ENCODE measurements around the gene TMEM139.

TMEM139 gene

GRCh38 chr7:143257501-143257900 is 27.3 kb upstream of the TMEM139 start:
- TF ChIP-seq CTCF (IDR thresholded peaks at IDR 0.05; ENCODE audit: borderline replicate concordance, extremely low read depth, low read length, poor library complexity, severe bottlenecking) (no peak), EZH2 (IDR thresholded peaks at IDR 0.05; ENCODE audit: borderline replicate concordance, low read depth, low read length, severe bottlenecking) (no peak)
- Histone ChIP-seq H3K9ac (ENCODE audit: low read depth, low read length) (no peak overlapping the region), H3K4me1 (ENCODE audit: insufficient read depth, low read length) (peaks cover 15% of the 10 kb centered on the region), H3K79me2 (ENCODE audit: insufficient read depth, low read length) (no peaks in the 10 kb centered on the region), H3K36me3 (ENCODE audit: insufficient read depth, low read length) (no peaks in the 10 kb centered on the region), H3K9me3 (ENCODE audit: insufficient read depth, low read length, severe bottlenecking) (no peaks in the 10 kb centered on the region), H3K4me3 (ENCODE audit: low read depth in 1 of 2, low read length in 2 of 2) (no peak overlapping the region), H2AFZ (ENCODE audit: low read depth, low read length) (no peak overlapping the region), H3K27me3 (ENCODE audit: insufficient read depth, low read length, poor library complexity) (no peaks in the 10 kb centered on the region), H3K27ac (ENCODE audit: low read length) (no peak overlapping the region), H3K4me2 (ENCODE audit: insufficient read depth, low read length) (no peak overlapping the region), H4K20me1 (ENCODE audit: insufficient read depth, low read length) (no peaks in the 10 kb centered on the region)
- ATAC-seq (ENCODE audit: insufficient read depth, low read depth) = no peak
- DNase-seq = no peak

- no peaks in the 10 kb centered on the region for H3K36me3 ChIP-seq (ENCODE audit: insufficient read depth, low read length)
- no peak for ATAC-seq (ENCODE audit: insufficient read depth, low read depth)
- H2AFZ ChIP-seq (ENCODE audit: low read depth, low read length) = no peak overlapping the region
- H3K4me1 ChIP-seq (ENCODE audit: insufficient read depth, low read length) = peaks cover 24% of the 10 kb centered on the region
- H3K79me2 ChIP-seq (ENCODE audit: insufficient read depth, low read length) = peaks cover 12% of the 10 kb centered on the region
- no peaks in the 10 kb centered on the region for H3K27me3 ChIP-seq (ENCODE audit: insufficient read depth, low read length, poor library complexity)
- no peaks in the 10 kb centered on the region for H4K20me1 ChIP-seq (ENCODE audit: insufficient read depth, low read length)
- H3K27ac ChIP-seq (ENCODE audit: low read length) = no peak overlapping the region
- no peak for DNase-seq
- H3K9me3 ChIP-seq (ENCODE audit: insufficient read depth, low read length, severe bottlenecking) = no peaks in the 10 kb centered on the region
- no peak for TF ChIP-seq EZH2 (IDR thresholded peaks at IDR 0.05; ENCODE audit: borderline replicate concordance, low read depth, low read length, severe bottlenecking)
- TF ChIP-seq CTCF (IDR thresholded peaks at IDR 0.05; ENCODE audit: borderline replicate concordance, extremely low read depth, low read length, poor library complexity, severe bottlenecking) = no peak
- no peak overlapping the region for H3K9ac ChIP-seq (ENCODE audit: low read depth, low read length)
- no peak overlapping the region for H3K4me3 ChIP-seq (ENCODE audit: low read depth in 1 of 2, low read length in 2 of 2)
- H3K4me2 ChIP-seq (ENCODE audit: insufficient read depth, low read length) = no peak overlapping the region
These were observed 25.9 kb upstream of the TMEM139 start for GRCh38 chr7:143258831-143259230.

- peaks cover 17% of the 10 kb centered on the region for H3K79me2 ChIP-seq (ENCODE audit: insufficient read depth, low read length)
- H3K27me3 ChIP-seq (ENCODE audit: insufficient read depth, low read length, poor library complexity) = no peaks in the 10 kb centered on the region
- no peak overlapping the region for H3K4me2 ChIP-seq (ENCODE audit: insufficient read depth, low read length)
- no peak for TF ChIP-seq EZH2 (IDR thresholded peaks at IDR 0.05; ENCODE audit: borderline replicate concordance, low read depth, low read length, severe bottlenecking)
- no peak overlapping the region for H3K4me3 ChIP-seq (ENCODE audit: low read depth in 1 of 2, low read length in 2 of 2)
- ATAC-seq (ENCODE audit: insufficient read depth, low read depth) (no peak), DNase-seq (no peak)
- no peaks in the 10 kb centered on the region for H3K9me3 ChIP-seq (ENCODE audit: insufficient read depth, low read length, severe bottlenecking)
- H3K9ac ChIP-seq (ENCODE audit: low read depth, low read length) = no peak overlapping the region
- no peak overlapping the region for H3K27ac ChIP-seq (ENCODE audit: low read length)
- H3K4me1 ChIP-seq (ENCODE audit: insufficient read depth, low read length) = peaks cover 32% of the 10 kb centered on the region
- no peaks in the 10 kb centered on the region for H4K20me1 ChIP-seq (ENCODE audit: insufficient read depth, low read length)
- H2AFZ ChIP-seq (ENCODE audit: low read depth, low read length) = no peak overlapping the region
- 0 out of 2 replicates have a peak, but pooled peaks cover under 1% of the 10 kb centered on the region for H3K36me3 ChIP-seq (ENCODE audit: insufficient read depth, low read length)
These were observed 25.0 kb upstream of the TMEM139 start for GRCh38 chr7:143259765-143260164.

GRCh38 chr7:143261901-143262300 is 22.9 kb upstream of the TMEM139 start:
- no peak overlapping the region for H3K9ac ChIP-seq (ENCODE audit: low read depth, low read length)
- H3K4me2 ChIP-seq (ENCODE audit: insufficient read depth, low read length) = no peak overlapping the region
- ATAC-seq (ENCODE audit: insufficient read depth, low read depth) = no peak

More at GRCh38 chr7:143261901-143262300, 22.9 kb upstream of the TMEM139 start:
- Histone ChIP-seq H3K27me3 (ENCODE audit: insufficient read depth, low read length, poor library complexity) (no peaks in the 10 kb centered on the region), H2AFZ (ENCODE audit: low read depth, low read length) (no peak overlapping the region; the same call in 1 of the 2 replicates), H3K4me1 (ENCODE audit: insufficient read depth, low read length) (peaks cover 26% of the 10 kb centered on the region), H3K4me3 (ENCODE audit: low read depth in 1 of 2, low read length in 2 of 2) (no peak overlapping the region), H4K20me1 (ENCODE audit: insufficient read depth, low read length) (no peaks in the 10 kb centered on the region), H3K9me3 (ENCODE audit: insufficient read depth, low read length, severe bottlenecking) (no peaks in the 10 kb centered on the region), H3K27ac (ENCODE audit: low read length) (no peak overlapping the region), H3K79me2 (ENCODE audit: insufficient read depth, low read length) (peaks cover 17% of the 10 kb centered on the region), H3K36me3 (ENCODE audit: insufficient read depth, low read length) (peaks cover 12% of the 10 kb centered on the region)
- DNase-seq = no peak
- TF ChIP-seq EZH2 (IDR thresholded peaks at IDR 0.05; ENCODE audit: borderline replicate concordance, low read depth, low read length, severe bottlenecking) (no peak), CTCF (IDR thresholded peaks at IDR 0.05; ENCODE audit: borderline replicate concordance, extremely low read depth, low read length, poor library complexity, severe bottlenecking) (no peak)
